Stimulated activated CD8-positive, alpha-beta memory T cell treated with anti-CD3 and anti-CD28 coated beads, Interleukin-12 subunit alpha, Interleukin-12 subunit beta, amount 100 ng/mL, for 4 hours (primary cell): Measurements from ENCODE around the gene EXOSC7.

Experiments used
- DNase-seq: peaks from one replicate; pipeline ENCODE4 v3.0.0-alpha.2; 2020; ENCODE audit warnings: low read depth

EXOSC7 gene

DNA sequence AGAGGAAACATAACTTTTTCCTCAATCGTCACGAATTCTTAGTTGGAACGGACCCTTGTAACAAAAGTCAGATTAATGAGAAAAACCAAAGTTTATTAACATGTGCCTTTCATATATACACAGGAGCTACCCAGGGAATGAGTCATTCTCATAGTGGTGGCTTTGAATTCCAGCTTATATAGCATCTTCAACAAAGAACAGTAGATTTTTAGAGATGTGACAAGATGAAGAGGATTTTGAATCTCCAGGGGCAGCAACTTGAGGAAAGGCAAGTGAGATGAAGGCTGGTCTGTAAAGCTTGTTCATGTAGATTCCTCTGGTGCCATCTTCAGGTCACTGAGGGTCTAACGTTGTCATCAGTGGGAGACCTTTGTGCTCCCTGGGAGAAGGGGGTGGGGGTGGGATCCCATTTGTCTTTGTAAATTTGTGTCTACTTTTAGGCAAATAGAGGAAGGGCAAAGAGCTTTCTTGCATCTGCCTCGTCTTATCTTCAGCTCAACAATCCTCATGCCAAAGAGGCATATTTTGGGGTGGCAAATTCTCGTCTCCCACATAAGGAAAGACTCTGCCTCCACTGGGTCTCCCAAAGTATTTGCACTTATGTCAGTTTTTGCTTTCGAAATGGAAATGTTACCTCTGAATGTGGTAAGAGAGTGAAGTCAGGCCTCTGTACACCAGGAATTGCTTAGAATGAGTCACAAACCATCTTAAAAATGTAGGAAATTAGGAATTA lies 79.5 kb downstream of the EXOSC7 start:
- no peak for DNase-seq

DNA sequence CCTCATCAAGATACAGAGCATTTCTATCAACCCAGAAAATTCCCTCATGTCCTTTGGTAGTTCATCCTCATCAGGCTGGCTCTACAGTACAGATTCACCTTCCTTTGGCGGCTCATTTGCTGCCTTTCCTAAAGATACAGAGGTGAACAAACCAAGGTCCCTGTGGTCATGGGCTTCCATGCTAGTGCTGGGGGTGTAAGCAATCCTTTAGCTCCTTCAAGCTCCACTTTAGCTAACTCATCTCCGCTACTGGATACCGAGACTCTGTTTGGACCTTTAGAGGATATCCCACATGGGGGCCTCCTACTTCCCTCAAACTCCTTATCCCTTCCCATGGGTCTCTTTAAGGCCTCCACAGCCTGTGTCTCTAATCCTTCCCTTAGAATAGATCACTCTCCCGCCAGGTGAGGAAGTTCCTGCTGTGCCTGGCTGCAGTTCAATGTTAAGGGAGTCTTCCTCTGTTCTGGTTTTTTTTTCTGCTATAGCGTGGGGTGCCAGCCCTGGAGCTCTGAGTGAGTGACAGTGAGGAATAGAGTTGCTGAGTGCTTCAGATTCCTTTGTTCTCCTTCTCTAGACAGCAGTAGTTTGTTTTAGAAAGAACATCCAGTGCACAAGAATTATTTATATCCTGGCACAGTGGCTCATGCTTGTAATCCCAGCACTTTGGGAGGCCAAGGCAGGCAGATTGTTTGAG lies 80.7 kb downstream of the EXOSC7 start:
- no peak for DNase-seq

DNA sequence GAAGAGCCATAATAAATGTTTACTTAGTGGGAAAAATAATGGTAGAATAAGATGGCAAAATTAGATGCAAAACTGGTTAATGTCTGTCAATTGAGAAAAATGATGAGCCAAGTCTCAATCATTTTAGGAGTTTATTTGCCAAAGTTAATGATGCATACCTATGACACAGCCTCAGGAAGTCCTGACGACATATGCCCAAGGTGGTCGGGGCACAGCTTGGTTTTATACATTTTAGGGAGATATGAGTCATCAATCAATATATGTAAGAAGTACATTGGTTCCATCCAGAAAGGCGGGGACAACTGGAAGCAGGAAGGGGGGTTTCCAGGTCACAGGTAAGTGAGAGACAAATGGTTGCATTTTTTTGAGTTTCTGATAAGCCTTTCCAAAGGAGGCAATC lies 81.5 kb downstream of the EXOSC7 start:
- DNase-seq: no peak

DNA sequence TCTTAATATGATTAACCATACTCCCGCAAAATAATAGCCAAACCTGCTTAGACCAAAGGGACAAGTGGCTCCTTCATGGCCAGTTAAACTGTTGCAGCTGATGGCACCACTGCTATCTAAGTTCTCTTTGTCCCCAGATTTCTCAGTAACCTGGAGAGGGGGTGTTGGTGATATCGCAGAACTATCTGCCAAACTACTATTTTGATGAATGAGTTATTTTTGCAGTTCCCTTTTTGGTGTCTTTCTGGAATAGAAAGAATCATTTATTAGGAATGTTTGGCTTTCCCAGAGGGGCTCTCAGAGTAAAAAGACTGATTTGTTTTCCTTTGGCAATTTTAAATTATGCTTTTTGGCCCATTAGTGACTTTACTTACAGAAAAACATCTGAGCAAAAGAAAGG lies 83.1 kb downstream of the EXOSC7 start:
- DNase-seq: no peak

DNA sequence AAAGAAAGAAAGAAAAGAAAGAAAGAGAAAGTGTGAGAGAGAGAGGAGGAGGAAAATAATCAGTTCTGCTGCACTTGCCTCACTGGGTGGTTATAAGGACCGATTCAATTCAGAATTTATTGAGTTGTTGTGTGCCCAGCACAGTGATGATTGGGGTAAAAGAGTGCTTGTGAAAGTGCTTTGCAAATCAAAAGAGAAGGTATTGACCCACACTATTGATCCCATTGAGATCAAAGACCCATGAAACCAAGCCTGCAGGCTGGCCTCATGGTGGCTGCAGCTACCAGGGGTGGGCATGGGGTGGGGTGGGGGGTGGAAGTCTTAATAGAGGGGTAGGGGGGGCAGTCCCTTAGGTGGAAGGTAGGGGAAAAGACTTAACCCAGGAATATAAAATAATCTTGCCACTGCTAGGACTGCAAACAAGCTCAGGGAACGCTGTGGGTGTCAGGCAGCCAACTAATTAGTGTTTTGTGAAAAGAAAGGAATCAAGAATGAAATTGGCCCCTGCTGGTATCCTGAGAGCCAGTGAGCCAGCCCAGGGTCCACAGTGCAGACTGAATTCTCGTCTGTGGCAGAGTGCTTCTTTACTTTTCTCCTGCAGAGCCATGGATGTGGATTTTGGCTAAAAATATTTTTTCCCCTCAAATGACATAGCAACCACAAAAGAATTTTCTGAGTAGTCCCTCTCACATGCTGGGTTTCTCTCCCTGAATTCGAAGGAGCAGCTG lies 84.3 kb downstream of the EXOSC7 start:
- DNase-seq: no peak
